Renal cortex interstitium (tissue), 11 donors: ENCODE measurements around the gene SAMD9L. TPM values are rescaled to one million over a fixed set of nuclear protein-coding genes. Genes with fewer than 3 reads are reported as not detected.
"Not testable (repeated sequence)": the region's sequence is repeated elsewhere in the genome, so short reads cannot be mapped to it uniquely, and the experiment has no call there.

Experiments used
- DNase-seq, 11 donors: peaks; one replicate each; pipeline ENCODE4 v3.0.0-alpha.2; 2013; ENCODE audit warnings: low read depth in 9 of 11, low spot score in 4 of 11; ENCODE audit errors: extremely low read depth in 1 of 11
- polyA plus RNA-seq, 3 donors: library from polyadenylated mRNA; unstranded; fragments of 120-200 nt; gene quantifications; one replicate each; pipeline ENCODE4 v1.2.1, GENCODE V29; 2013; ENCODE audit not compliant: insufficient read length in 3 of 3

SAMD9L gene
- polyA plus RNA-seq, 3 donors, result 1.8 to 4.4 (median 3.5) TPM

- no peak for DNase-seq
These were observed 542 bp upstream of the SAMD9L start for GRCh38 chr7:93148727-93149126.

DNA sequence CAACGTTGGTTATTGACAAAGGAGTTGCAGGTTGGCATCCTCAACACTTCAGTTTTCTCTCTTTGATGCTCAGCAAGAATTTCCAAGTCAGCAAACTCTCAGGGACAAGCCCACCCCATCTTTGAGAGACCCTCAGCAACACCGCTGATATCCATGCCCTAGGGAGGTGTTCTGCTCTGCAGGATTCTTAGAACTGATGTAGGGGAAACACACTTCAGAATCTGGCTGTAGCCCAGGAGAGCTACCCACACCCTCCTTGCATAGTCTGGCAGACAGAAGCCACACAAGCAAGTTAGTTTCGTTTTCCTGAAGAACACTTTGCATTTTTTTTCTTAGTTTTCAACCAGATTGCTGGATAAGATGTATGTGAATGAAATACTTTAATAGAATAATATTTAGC, 822 bp downstream of the SAMD9L start:
- DNase-seq, result peak in 2 of 11 donors; percentile 3 to 5

DNA sequence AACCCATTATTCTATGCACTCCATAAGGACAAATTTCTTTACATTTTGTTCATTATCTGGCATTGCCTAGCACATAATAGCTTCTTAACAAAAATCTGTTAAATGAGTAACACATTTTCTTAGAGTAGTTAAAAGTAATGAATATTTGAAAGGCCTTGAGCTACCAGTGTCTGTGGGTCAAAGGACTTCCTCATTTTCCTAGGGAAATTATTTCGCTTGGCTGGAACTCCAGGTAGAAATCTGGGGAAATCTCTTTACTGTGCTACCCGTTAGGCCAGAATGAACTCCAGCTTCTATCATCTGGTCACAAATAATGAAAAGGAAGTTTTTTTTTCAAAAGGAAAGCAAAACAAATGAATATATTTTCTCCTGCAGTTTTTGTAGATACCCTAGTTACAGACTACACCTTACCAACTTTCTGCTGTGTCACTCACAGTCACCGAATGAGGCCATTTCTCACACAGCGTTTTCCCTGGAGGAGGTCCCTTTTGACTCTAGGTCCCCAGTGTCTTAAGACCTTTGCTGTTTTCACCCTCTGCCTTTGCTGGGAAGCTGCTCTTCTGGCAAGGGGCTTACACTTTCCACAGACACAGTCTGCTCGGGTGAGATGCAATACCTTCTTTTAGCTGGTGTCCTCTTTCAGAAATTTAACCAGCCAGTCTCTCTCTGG, 1.6 kb downstream of the SAMD9L start:
- DNase-seq, result no peak

- DNase-seq, result no peak
These were observed 2.1 kb downstream of the SAMD9L start for GRCh38 chr7:93146036-93146435.

DNA sequence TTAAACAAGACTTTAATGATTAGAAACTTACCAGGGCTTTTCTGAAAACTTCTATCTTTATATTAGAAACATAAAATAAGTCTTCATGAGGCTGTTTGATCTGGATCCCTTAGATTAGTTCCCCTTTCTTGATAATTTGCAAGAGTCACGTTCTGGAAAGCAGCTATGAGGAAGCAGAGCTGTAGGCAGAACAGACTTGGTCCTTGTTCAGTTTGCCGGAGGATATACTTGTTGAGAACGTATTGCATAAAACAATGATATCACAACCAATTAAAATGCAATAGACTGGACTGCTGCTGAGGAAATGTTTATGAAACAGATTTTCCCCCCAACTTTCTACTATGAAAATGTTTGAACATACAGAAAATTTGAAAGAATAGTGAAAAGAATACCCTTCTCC, 2.8 kb downstream of the SAMD9L start:
- no peak for DNase-seq

DNA sequence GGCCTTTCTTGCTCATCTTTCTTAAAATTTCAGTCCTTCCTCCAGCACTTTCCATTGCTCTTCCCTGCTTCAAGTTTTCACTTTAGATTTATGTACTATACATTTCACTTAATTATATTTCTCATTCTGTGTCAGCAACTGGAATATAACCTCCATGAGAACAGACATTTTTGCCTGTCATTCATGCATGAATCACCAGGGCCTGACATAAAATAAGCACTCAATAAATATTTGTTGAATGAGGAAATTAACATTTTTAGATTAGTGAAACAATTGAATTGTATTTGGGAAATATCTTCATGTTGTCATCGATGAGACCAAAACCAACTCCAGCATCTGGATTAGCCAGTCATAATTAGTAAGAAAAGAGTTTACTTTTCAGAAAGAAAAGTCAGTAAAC, 6.1 kb downstream of the SAMD9L start:
- DNase-seq, result no peak

GRCh38 chr7:93140582-93141191, 7.5 kb downstream of the SAMD9L start:
- DNase-seq, result no peak

DNA sequence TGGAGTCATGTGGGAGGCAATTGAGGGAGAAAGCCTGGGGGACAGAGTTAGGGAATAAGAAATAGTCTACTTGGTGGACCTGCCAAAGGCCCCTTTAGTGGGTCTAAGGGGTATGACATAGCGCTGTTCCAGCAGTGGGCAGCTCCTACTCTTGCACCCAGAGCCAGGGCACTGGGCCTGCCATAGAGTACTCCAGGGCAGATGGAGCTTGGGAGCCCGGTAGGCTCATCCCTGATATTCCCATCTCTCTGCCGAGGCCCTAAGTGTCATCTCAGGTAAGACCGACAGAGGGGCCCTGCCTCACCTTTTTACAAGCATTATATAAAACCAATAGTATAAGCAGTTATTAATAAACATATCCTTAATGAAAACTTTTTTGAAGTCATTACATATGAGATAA, 9.6 kb downstream of the SAMD9L start:
- no peak for DNase-seq

DNA sequence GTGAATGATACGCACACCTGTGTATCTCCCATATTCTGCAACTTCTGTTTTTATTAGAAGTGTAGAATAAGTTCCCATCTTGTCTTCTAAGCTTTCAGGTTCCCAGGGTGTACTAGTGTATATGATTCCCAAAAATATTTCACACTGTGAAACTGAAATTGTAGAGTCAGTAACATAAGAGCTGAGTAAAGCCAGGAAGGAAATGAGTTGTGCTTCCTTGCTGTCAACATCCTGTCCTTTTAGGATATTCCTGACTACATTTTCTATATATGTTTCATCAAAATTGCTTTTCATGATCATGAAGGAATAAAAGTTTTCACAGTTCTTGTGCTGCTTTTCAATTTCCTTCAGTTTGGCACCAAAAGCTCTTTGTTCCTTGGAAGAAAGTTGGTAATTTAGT, 15.2 kb downstream of the SAMD9L start:
- DNase-seq, result no peak

- DNase-seq, result no peak
These were observed 16.0 kb downstream of the SAMD9L start for GRCh38 chr7:93132216-93132615.

- not testable (repeated sequence) for DNase-seq
These were observed 21.2 kb downstream of the SAMD9L start for GRCh38 chr7:93126954-93127353.

GRCh38 chr7:93123532-93123931, 24.7 kb downstream of the SAMD9L start:
- DNase-seq, result not testable (repeated sequence)

GRCh38 chr7:93120592-93121549, 27.3 kb downstream of the SAMD9L start:
- DNase-seq, result no peak

- DNase-seq, result no peak
These were observed 28.8 kb downstream of the SAMD9L start for GRCh38 chr7:93119191-93119905.

DNA sequence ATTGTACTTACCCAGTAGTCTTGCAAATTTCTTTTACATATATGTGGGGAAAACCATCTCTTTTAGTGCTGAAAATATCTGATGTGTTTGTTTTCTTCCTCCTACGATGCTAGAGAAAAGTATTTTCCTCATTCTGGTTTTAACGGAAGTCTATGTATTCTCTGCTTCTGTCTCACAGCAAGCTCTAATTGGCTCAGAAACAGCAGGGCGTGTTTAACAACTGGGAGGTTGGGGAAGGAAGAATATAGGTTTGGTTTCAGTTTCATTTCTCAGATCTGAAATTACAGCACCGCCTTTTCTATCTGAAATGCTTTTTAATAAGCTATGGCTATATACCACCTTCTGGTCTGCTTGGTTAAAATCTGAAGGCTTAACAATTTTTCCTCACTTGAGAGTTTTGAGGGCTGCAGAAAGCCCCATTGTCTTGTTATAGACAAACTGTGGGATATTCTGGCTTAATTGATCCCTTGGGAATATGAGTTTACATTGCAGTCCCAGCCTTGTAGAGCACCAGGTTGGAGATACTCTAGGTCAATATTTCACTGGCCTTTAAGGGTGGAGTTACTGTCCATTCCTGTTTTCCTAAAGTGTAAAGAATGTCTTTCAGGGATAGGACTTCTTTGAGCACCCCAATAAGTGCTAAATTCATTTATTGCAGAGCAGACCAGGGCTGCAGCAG, 30.2 kb downstream of the SAMD9L start, which contains the start of gene SAMD9:
Gene SAMD9 (minus strand): TSS at position 128 of the 679 bp plus-strand sequence. CDS start 11,882 bp downstream, outside the sequence.
- peak in 10 of 11 donors; percentile 22 to 78 (median 48) for DNase-seq

DNA sequence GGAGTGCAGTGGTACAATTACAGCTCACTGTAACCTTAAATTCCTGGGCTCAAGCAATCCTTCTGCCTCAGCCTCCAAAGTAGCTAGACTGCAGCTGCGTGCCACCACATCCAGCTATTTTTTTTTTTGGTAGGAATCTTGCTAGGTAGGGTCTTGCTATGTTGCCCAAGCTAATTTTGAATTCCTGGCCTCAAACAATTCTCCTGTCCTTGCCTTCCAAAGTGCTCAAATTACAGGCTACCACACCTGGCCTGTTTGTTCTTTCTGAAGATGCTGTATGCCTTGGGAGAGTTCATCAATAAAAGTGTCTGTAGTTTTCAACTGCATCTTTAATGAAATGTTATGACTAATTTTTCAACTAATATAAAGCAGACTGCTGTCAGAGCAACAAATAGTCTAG, 30.9 kb downstream of the SAMD9L start:
- DNase-seq, result no peak

DNA sequence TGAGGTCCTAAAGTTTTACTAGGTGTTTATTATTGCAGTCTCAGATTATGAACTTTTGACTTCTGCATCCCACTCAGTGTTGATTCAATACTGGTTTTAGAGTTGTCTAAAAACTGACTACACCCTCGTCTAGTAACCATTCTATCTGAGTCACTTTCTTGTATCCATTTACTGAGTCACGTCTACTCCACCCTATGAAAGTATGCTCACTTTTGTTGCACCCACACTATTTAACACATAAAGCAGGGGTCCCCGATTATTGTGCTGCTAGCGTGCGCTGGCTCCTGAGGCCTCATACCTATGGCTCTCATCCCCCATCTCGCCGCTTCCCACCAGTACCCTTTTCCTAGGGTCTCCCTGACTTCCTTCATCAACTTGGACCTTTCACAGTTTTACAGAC, 32.4 kb downstream of the SAMD9L start:
- no peak for DNase-seq

- no peak for DNase-seq
These were observed 40.2 kb downstream of the SAMD9L start for GRCh38 chr7:93108003-93108402.

DNA sequence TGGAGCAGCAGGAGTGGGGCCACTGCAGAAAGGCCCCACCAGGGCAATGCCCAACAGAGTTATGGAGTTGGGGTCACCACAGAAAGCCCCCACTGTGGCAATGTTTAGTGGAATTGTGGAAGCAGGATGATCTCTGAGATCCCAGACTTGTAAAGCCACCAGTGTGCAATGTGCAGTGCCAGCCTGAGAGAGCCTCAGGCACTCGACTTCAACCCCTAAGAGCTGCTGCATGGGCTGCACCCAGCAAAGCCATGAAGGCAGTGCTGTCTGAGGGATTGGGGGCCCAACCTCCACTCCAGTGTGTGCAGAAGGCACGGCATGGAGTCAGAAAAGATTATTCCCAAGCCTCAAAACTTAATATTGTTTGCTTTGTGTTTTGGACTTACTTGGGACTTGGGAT, 50.8 kb downstream of the SAMD9L start:
- DNase-seq, result no peak
